ENCODE measurements around the gene FITM2.

- no peak for TF ChIP-seq CTCF (IDR thresholded peaks at IDR 0.05)
- no peak for TF ChIP-seq CEBPB (IDR thresholded peaks at IDR 0.05)
- no peak for TF ChIP-seq RNF2 (IDR thresholded peaks at IDR 0.05; ENCODE audit: borderline replicate concordance, low read depth)
- TF ChIP-seq JUNB (IDR thresholded peaks at IDR 0.05), result no peak
- no peak for TF ChIP-seq POLR2A (IDR thresholded peaks at IDR 0.05; ENCODE audit: low read length)
- TF ChIP-seq HMGXB4 (CRISPR knock-in tag; IDR thresholded peaks at IDR 0.05; ENCODE audit: borderline replicate concordance), result no peak
- TF ChIP-seq MYC (IDR thresholded peaks at IDR 0.05; ENCODE audit: borderline replicate concordance, low read length), result no peak
- no peak for TF ChIP-seq ESRRA (IDR thresholded peaks at IDR 0.05; ENCODE audit: borderline replicate concordance, low read length)
- no peak for TF ChIP-seq NFE2L2 (conservative IDR thresholded peaks at IDR 0.05; ENCODE audit: low read length)
- TF ChIP-seq SREBF2 (IDR thresholded peaks at IDR 0.05), result no peak
- TF ChIP-seq MAX (IDR thresholded peaks at IDR 0.05), result no peak
Observed at GRCh38 chr20:44335675-44336074, 24.7 kb upstream of the FITM2 start.

Measured in A549 (cell line).